Stimulated activated CD8-positive, alpha-beta memory T cell treated with anti-CD3 and anti-CD28 coated beads, Interleukin-12 subunit alpha, Interleukin-12 subunit beta, amount 100 ng/mL, for 24 hours (primary cell): Measurements from ENCODE around the gene OR51G1.
"Not testable (repeated sequence)": the region's sequence is repeated elsewhere in the genome, so short reads cannot be mapped to it uniquely, and the experiment has no call there.

Source experiments
- DNase-seq: peaks from one replicate; pipeline ENCODE4 v3.0.0-alpha.2; 2020; ENCODE audit errors: extremely low read depth

OR51G1 gene, protein sequence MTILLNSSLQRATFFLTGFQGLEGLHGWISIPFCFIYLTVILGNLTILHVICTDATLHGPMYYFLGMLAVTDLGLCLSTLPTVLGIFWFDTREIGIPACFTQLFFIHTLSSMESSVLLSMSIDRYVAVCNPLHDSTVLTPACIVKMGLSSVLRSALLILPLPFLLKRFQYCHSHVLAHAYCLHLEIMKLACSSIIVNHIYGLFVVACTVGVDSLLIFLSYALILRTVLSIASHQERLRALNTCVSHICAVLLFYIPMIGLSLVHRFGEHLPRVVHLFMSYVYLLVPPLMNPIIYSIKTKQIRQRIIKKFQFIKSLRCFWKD

GRCh38 chr11:4924239-4924638 lies at the start of gene OR51G1:
Gene OR51G1, minus strand, starts transcription at chr11:4924339. Its CDS starts 0 bp downstream, at chr11:4924339.
- DNase-seq, result no peak

GRCh38 chr11:4962816-4963215 lies 38.7 kb upstream of the OR51G1 start:
- DNase-seq, result no peak

DNA sequence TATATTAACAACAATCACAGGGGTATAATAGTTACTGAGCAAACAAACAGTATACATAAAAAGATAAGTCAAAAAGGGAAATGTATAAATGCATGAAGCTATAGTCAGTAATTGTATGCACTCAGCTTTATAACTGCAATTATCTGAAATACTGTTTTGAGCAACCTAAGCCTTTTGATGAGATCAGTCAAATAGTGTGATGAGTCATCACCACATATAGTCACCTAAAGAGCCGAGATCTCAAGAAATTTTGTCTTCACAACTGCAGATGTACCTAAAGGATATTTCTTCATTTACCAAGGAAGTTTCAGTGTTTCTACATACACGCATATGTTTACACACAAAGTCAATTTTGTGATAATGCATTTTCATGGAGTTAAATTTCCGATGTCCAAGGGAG lies 36.7 kb upstream of the OR51G1 start:
- DNase-seq, result no peak

DNA sequence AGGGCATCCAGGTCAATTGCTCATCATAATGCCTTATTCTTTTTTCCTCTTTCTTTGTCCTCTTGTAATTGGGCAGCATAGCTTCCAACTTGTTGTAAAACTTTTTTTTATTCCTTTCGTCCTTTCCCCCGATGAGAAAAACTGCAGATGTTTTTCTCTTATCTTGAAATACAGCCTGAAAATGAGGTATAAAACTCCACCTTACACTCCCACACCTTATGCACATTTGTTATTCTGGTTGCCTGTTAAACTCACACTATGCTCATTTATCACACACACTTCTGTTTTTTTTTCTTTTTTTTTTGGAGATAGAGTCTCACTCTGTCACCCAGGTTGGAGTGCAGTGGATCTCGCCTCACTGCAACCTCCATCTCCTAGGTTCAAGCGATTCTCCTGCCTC lies 33.3 kb upstream of the OR51G1 start:
- DNase-seq, result no peak

DNA sequence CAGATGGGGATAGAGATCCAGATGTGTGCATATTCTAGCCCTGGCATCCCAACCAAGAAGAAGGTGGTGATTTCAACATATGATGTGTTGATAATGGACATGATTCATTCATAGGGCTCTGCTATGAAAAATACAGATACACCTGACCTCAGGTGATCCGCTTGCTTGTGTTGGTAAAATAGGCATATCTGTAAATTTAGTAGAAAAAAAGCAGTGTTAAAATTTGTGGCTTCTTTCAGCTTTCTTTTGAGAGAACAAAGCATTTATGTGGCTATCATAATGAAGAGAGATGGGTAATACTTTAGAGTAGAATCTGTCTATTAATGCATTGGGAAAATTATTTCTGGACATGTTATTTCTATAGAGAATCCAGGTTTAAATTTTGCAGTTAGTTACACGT lies 31.5 kb upstream of the OR51G1 start, which contains the start of gene OR51A2:
TSS of gene OR51A2 (minus strand) at position 101 of the 400 bp plus-strand sequence. CDS start at position 101, 0 bp downstream.
- DNase-seq, result not testable (repeated sequence)

GRCh38 chr11:4947505-4947904 lies 23.4 kb upstream of the OR51G1 start, which contains the start of gene OR51A4:
Gene OR51A4, minus strand, starts transcription at chr11:4947605. Its CDS starts 505 bp downstream, at chr11:4947100.
- no peak for DNase-seq

GRCh38 chr11:4936745-4937144 lies 12.6 kb upstream of the OR51G1 start:
- no peak for DNase-seq

DNA sequence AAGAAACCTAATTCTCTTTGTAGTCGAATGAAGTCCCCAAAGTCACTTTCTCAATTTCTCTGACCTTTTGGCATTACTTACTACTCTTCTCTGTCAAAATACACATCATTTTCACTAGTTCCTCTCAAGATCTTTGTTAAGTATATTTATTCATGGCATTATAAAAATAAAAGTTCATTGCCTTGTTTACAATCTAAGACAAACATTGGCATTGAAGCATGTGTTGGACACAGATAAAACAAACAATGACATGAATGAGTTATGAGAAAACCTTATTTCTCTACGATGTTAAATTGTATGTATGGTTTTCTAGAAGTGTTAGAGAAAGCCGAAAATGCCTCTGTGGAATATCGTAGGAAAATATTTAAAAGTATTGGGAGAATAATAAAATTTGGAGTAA lies 8.6 kb upstream of the OR51G1 start:
- no peak for DNase-seq

GRCh38 chr11:4926608-4927007 lies 2.5 kb upstream of the OR51G1 start:
- DNase-seq, result no peak

DNA sequence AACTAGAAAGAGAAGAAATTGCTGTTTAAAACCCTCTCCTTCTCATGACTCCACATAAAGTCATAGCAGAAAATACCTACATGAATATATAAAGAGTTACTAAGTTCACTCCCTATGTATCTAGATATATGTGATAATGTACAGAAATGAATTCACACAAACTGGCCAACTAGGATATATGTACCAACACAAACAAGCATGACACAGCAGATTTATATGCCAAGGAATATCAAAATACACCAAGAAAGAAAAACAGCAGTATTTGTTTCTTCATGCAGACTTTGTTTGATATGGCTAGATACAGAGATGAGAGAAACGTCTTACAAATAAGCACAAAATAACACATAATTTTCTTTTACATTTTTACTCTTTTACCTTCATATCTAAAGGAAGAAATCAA lies 1.8 kb downstream of the OR51G1 start:
- no peak for DNase-seq

DNA sequence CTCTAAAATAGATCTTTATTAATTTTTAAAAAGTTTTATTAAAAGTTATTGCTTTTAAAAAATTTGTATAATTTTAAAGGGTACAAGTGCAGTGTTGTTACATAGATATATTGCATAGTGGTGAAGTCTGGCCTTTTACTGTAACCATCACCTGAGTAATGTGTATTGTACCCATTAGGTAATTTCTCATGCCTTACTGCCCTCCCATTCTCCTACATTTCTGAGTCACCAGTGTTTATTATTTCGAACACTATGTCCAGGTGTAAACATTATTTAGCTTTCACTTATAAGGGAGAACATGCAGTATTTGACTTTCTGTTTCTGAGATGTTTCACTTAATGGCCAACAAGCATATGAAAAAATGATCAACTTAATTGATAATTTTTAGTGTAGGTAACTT lies 2.3 kb downstream of the OR51G1 start:
- DNase-seq, result no peak

- no peak for DNase-seq
These were observed 4.9 kb downstream of the OR51G1 start, which contains the start of gene OR51G2 for GRCh38 chr11:4919250-4919649. Gene OR51G2, minus strand, starts transcription at chr11:4919350. Its CDS starts 3,687 bp downstream, at chr11:4915663.

DNA sequence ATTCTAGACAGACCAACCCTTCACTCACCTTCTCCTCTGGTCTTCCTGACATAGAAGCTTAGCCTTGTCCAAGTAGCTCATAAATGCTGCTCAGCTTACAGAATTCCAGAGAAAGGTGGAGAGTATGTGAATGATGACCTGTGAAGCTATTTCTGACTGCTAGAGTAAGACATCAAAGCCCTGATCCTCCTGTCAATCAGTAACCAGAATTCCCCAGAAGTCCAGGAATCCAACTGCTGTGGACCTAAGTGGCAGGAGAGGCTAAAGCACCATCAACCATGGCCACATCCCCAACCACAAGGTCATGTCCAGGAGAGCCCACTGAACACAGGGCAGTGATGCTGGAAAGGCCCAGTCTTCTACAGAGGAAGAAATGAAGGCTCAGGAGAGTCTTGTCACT lies 7.6 kb downstream of the OR51G1 start:
- DNase-seq, result no peak

GRCh38 chr11:4903484-4903883 lies 20.7 kb downstream of the OR51G1 start, which contains the start of gene OR51A7:
Gene OR51A7, plus strand, starts transcription at chr11:4903783. Its CDS starts 3,587 bp downstream, at chr11:4907370.
- no peak for DNase-seq

DNA sequence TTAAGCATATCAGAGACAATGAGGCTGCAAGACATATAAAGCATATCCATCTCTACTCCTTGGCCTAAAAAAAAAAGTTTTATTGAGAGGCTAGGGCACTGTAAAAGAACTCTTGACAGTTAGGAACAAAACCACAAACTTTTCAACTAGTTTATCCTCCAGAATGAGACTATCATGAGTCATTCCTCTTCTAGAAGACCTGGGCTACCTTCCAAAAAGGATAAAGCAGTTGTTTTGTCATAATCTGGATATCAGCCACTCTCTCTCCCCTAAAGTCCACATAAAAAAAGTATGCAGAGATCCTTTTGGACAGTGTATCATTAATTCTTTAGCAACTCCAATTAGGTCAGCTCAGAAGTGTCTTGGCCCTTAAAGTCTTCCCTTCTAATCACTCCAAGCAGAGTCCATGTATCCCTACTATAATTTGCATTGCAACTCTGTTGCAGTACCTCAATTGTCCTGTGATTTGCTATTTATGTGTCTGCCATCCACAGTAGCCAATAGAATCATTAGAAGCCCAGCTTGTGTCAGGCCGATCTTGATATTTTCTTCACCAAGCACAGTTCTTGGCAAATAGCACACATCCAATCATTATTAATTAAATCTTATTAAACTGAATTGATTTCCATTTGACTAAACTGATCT lies 32.0 kb downstream of the OR51G1 start:
- no peak for DNase-seq

DNA sequence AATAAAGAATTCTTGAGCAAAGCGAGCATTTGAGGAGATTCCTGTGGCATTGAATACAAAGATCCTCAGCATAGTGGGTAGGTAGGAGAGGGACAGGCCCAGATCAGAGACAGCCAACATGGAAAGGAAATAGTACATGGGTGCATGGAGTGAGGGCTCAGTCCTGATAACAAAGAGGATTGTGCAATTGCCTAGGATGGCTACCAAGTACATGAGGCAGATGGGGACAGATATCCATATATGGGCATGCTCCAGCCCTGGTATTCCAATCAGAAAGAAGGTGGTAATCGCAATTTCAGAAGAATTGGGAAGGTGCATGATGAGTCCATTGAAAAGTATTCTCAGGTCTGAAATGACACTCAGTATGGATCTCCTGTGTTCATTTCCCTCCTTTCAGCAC lies 33.9 kb downstream of the OR51G1 start:
- DNase-seq, result no peak

DNA sequence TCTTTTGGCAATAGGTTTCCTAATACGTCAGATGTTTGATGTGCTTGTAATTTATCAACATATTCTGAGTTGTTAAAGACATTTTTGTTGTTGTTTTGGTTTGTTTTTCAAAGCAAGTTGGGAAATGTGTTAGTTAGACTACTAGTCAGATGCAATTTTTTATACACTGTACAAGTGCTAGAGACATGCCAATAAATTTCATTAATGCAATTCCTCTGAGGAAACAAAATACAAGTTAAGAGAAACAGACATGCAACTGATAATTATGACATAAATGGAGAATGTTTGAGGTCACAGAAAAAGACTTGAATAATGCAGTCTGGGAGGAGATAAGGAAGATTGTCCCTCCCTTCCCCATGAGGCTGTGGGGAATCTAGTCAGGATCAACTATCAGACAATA lies 36.5 kb downstream of the OR51G1 start:
- no peak for DNase-seq

GRCh38 chr11:4886186-4886585 lies 38.0 kb downstream of the OR51G1 start:
- DNase-seq, result no peak

- no peak for DNase-seq
These were observed 39.8 kb downstream of the OR51G1 start for GRCh38 chr11:4884361-4884760.

DNA sequence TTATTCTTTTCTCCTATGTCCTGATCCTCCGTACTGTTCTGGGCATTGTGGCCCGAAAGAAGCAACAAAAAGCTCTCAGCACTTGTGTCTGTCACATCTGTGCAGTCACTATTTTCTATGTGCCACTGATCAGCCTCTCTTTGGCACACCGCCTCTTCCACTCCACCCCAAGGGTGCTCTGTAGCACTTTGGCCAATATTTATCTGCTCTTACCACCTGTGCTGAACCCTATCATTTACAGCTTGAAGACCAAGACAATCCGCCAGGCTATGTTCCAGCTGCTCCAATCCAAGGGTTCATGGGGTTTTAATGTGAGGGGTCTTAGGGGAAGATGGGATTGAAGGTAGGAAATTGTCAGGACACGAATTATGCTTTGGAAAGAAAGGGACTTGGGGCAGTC lies 41.6 kb downstream of the OR51G1 start:
- no peak for DNase-seq

- no peak for DNase-seq
These were observed 42.2 kb downstream of the OR51G1 start, which contains the start of gene OR51T1 for GRCh38 chr11:4881860-4882500. Gene OR51T1, plus strand, starts transcription at chr11:4881900. Its CDS starts 0 bp downstream, at chr11:4881900.

- no peak for DNase-seq
These were observed 43.0 kb downstream of the OR51G1 start for GRCh38 chr11:4881188-4881587.
